GM21360 (cell line): ENCODE data around the gene GINS2.

ENCODE experiments used
- ATAC-seq: cut with Tn5 transposase; IDR thresholded peaks from one replicate; pipeline ENCODE4 v1.9.1; 2021; ENCODE audit warnings: mild to moderate bottlenecking, moderate library complexity; ENCODE audit not compliant: unreplicated experiment

GINS2 gene

DNA sequence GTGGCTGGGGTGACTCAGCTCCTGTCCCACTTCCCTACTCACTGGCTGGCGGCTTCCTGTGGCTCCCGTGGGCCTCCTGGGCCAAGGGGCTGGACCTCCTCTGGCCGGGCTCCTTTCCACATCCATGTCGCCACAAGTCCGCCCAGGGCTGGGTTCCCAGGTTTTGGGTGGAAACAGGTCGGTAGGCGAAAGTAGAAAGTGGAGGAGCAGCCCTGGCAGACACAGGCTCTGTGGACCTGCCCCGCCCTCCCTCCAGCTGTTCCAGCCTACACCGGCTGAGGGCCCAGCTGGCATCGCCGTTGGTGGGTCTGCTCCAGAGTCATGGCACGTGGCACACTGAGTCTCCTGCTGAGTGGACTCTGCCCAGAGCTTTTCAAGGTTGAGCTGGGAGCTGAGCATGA, 47.0 kb downstream of the GINS2 start:
- ATAC-seq: no peak

DNA sequence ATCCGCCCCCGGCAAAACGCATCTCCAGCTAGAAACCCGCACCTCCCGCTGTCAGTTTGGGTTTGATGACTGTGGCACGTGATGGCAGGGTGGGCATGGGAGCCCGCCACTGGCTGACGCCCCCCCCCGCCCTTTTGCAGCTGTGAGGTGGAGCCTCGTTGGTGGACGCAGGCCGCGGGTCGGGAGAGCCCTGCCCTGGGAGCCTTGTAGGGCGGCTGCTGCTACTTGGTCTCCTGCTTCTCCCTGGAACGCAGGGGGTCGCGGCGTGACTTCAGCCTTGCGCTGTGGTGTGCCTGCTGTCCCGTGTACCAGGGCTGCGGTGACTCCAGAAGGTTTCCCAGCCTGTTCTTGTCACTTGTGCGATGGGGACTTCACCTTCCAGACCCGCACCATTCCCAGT, 47.4 kb downstream of the GINS2 start:
- ATAC-seq: no peak

GRCh38 chr16:85640585-85640984, 48.2 kb downstream of the GINS2 start:
- ATAC-seq: no peak

DNA sequence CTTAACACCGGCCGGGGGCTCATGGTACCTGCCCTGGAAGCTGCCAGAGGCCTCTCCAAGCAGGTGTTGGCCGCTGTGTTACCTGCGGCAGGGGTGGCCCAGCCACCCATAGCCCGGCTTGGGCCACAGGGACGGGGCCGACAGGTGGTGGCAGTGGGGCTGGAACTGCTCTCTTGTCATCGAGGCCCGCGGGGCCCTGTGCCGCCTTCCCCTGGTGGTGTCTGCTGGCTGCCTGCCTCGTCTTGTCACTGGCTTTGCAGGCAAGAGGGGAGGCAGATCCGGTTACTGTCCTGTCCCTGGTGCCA, 48.5 kb downstream of the GINS2 start:
- ATAC-seq: no peak

DNA sequence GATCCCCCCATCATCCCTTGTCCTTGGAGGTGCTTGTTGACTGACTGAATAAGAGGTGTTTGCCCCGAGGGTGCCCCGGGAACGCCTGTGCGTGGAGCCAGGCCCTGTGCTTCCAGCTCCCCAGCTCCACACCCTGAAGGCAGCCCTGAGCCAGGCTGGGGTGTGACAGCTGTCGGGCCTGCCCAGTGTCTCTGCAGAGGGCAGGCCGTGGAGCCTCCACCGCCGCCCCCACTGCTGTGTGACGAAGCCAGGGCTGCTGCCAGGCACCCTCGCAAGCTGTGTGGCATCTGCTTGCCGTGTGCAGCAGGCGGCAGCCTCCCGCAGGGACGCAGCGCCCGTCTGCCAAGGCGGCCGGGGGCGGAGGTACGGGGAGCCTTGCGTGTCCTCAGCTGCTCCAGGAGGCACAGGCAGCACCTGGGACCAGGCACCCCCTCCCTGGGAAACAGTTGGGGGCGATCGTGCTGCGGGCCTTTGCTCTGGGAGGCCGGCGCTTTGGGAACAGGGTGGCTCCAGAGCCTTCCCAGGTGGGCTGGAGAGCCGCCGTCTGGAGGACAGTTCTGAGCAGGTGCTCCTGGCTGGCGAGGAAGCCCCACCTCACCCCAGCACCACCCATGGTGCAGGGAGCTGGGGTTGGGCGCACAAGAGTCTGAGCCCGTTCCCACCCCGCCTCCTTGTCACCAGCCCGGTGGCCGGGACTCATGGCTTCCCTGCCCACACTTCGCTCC, 49.1 kb downstream of the GINS2 start:
- no peak for ATAC-seq

GRCh38 chr16:85638695-85639409, 49.9 kb downstream of the GINS2 start:
- no peak for ATAC-seq

GRCh38 chr16:85637808-85638647, 50.7 kb downstream of the GINS2 start:
- ATAC-seq: no peak

DNA sequence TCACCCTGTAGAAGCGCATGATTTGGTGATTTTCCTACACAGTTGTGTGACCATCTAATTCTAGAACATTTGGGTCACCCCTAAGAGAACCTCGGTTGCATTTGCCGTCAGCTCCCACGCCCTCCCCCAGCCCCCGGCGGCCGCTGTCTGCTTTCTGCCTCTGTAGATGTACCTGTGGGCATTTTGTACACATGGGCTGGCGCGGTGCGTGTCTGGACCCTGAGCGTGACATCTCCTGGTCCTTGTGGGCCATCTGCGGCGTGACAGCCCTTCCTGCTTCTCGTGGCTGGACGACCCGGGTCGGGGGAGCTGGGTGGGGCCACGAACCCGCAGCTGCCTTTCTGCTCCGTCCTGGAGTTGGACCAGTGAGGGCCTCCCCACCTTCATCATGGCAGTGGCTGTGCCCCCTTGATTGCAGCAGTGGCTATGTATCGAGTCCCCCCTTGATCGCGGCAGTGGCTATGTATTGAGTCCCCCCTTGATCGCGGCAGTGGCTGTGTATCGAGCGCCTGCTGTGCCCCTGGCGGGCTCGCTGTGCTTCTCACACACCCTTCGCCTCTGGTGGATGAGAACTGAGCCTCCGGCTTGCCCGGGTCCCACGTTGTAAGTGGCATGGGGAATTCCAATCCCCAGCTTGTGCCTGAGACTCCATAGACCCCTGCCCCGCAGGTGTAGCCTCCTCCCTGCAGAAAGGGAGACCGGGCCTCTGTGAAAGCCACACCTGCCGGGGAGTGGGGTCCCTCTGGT, 51.5 kb downstream of the GINS2 start:
- ATAC-seq: no peak

DNA sequence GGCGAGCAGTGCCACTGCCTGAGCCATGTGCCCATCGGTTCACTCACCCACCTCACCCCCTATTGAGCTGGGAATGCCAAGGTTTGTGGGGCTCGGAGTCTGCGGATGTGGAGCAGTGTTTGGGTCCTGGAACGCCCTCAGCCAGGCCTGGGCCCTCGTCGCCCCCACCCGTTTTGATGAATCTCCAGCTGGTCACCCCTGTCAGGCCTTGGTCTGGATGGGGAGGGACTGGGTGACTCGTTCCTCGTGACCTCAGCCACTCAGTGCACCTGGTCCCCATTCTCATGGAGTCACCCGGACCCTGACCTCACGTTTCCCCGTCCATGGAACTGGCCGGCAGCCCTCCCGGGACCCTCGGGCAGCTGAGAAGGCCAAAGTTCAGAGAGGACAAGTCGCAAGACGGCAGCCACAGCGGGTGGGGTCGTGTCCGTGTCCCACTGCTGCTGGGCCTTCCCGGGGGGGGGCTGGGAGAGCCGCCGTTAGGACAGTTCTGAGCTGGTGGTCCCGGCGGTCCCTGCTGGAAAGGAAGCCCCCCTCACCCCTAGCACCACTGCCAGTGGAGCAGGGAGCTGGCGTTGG, 52.4 kb downstream of the GINS2 start:
- no peak for ATAC-seq

GRCh38 chr16:85635545-85636140, 53.1 kb downstream of the GINS2 start:
- ATAC-seq: no peak

GRCh38 chr16:85634747-85635544, 53.8 kb downstream of the GINS2 start:
- ATAC-seq: no peak

DNA sequence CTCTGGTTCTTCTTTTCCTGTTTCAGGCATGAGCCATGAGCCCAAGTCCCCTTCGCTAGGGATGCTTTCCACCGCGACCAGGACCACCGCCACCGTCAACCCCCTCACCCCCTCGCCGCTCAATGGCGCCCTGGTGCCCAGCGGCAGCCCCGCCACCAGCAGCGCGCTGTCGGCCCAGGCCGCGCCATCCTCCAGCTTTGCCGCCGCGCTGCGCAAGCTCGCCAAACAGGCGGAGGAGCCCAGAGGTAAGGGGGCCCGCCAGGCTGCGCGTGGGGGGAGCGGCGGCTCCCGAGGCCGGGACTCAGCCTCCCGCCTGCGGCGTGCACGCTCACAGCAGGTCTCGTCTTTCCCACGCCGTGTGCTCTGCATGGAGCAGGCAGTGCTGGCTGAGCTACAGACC, 54.9 kb downstream of the GINS2 start:
- ATAC-seq: no peak

- no peak for ATAC-seq
Measured at GRCh38 chr16:85633438-85633743, 55.4 kb downstream of the GINS2 start.

- no peak for ATAC-seq
Measured at GRCh38 chr16:85632709-85633437, 55.9 kb downstream of the GINS2 start.

DNA sequence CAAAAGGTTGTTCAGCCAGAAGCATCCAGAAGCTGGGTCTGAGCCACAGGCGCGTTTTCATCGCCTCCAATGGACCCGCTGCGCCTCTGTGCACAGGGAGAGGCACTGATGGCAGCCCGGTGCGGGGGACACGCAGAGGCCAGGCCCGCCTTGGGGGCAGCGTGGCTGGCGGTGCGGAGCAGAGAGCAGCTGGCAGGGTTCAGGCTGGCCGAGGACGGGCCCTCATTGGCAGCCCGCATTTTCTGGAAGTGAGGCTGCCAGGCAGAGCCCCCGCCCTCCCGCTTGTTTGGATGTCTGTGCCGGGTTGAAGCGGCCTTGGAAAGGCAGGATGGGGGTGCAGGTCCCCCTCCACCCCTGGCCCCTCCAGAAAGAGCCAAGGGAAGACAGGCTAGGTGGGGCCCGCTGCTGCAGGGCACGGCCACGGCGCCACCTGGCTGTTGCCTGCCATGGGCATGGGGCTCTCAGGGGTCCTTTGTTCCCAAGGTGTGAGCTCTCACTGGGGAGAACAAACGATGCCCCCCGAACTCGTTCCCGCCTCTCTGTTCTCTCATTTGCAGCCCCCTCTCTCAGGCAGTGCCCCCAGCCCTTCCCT, 56.9 kb downstream of the GINS2 start:
- ATAC-seq: no peak

DNA sequence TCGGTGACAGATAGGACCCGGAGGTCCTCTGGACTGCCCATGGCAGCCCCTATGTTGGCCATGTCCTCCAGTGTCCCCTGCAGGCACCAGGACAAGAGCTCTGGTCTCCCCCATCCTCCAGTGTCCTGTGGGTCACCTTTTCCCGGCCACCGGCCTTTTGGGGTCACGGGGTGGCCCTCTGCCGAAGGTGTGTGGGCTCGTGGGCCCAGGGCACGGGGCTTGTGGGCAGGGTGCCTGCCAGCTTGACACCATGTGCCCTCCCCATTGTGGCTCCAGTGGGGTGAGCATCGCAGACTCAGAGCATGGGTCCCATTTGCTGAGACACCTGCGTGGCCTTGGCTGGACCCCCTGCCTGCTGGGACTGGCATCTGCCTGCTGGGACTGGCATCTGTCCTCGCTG, 57.5 kb downstream of the GINS2 start:
- ATAC-seq: no peak

GRCh38 chr16:85629853-85630252, 58.9 kb downstream of the GINS2 start:
- no peak for ATAC-seq

DNA sequence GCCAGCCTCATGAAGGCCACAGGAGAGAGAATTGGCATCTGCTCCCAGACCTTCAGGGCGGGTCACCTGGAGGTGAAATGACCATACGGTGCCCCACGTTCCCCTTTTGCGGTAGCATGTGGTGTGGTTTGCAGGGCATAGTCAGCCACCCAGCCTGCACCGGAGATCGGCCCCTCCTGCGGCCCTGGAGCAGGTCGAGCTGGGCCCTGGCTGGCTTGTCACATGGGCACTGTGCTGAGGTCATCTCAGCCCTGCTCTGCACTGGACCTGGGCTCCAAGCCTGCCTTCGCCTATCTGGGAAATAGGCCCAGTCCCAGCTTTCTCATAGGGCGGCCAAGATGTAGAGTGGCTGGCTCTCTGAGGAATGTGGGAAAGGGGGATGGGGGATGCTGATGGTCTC, 59.4 kb downstream of the GINS2 start:
- no peak for ATAC-seq

DNA sequence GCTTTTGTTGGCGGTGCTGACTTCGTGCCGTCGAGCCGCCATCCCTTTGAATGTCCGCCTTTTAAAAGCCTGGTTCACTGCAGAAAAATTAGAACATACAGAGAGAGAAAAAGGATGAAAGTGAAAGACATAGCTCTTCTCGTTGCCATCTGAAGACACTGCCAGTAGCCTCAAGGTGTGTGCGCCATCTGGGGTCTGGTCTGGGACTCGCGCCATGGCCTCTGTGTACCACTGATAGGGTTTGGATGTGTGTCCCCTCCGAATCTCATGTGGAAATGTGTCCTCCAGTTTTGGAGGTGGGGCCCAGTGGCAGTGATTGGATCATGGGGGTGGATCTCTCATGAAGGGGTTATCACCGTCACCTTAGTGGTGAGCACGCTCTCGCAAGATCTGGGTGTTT, 60.1 kb downstream of the GINS2 start:
- no peak for ATAC-seq
